ENCODE data around the gene PRUNE2. TPM values are rescaled to one million over a fixed set of nuclear protein-coding genes. Genes with fewer than 3 reads are reported as not detected.

The PRUNE2 gene
- total and polyA plus RNA-seq, 2 of the 8 experiments (the other 6 are each of a cell fraction or from before 2014, with no cell fraction given), result 5.5 to 13.3 TPM

GRCh38 chr9:76717613-76718012 lies 188.3 kb downstream of the PRUNE2 start (continued):
- TF ChIP-seq, protein P1, sequence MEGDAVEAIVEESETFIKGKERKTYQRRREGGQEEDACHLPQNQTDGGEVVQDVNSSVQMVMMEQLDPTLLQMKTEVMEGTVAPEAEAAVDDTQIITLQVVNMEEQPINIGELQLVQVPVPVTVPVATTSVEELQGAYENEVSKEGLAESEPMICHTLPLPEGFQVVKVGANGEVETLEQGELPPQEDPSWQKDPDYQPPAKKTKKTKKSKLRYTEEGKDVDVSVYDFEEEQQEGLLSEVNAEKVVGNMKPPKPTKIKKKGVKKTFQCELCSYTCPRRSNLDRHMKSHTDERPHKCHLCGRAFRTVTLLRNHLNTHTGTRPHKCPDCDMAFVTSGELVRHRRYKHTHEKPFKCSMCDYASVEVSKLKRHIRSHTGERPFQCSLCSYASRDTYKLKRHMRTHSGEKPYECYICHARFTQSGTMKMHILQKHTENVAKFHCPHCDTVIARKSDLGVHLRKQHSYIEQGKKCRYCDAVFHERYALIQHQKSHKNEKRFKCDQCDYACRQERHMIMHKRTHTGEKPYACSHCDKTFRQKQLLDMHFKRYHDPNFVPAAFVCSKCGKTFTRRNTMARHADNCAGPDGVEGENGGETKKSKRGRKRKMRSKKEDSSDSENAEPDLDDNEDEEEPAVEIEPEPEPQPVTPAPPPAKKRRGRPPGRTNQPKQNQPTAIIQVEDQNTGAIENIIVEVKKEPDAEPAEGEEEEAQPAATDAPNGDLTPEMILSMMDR (IDR thresholded peaks at IDR 0.05; ENCODE audit: control extremely low read depth in 1 of 3, insufficient read depth in 1 of 3, low read depth in 1 of 3, low read length in 3 of 3), result no peak
- TF ChIP-seq PHF8 (conservative IDR thresholded peaks at IDR 0.05; ENCODE audit: low read depth, low read length) (no peak), GABPA (IDR thresholded peaks at IDR 0.05; ENCODE audit: borderline replicate concordance, insufficient read depth, low read length) (no peak), E2F6 (IDR thresholded peaks at IDR 0.05) (no peak), USF2 (IDR thresholded peaks at IDR 0.05; ENCODE audit: low read length) (no peak)
- TF ChIP-seq, protein P2, sequence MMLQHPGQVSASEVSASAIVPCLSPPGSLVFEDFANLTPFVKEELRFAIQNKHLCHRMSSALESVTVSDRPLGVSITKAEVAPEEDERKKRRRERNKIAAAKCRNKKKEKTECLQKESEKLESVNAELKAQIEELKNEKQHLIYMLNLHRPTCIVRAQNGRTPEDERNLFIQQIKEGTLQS (IDR thresholded peaks at IDR 0.05; ENCODE audit: insufficient read depth, low read depth, low read length), result no peak

Measured in H1 (cell line).